GM18909 (cell line): ENCODE results near the gene CD81.

Source experiments
- ATAC-seq: cut with Tn5 transposase; IDR thresholded peaks from one replicate; pipeline ENCODE4 v1.9.1; 2021; ENCODE audit warnings: mild to moderate bottlenecking; ENCODE audit not compliant: unreplicated experiment, poor library complexity

The CD81 gene

GRCh38 chr11:2417856-2418692 lies 41.0 kb downstream of the CD81 start:
- no peak for ATAC-seq

DNA sequence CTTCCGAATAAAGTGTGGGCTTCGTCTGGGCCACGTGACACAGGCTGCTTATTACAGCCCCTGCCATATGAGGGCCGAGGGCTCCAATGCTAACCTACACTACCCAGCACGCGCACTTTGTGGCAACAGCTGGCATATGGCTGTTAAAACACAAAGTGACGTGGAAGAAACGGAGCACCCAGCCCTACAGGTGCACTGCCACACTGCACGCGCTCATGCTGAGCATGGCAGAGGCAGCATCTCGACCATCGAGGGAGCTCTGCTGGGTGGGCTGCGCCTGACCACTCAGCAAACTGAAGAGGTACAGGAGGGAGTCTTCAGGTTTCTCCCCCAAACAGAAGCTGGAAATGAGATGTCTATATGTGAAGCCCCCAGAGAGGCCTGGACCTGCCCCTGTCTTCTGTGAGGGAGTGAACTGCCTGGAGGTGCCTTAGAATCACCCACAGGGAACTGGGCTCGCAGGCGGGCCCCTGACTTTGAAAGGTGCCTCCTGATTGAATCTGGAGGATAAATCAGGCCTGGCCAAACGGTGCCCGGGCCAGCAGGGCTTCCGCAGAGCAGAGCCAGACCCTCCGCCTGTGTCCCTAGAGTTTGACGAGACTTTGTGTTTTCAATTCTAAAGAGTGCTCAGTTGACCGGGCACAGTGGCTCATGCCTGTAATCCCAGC lies 41.7 kb downstream of the CD81 start:
- ATAC-seq: no peak

DNA sequence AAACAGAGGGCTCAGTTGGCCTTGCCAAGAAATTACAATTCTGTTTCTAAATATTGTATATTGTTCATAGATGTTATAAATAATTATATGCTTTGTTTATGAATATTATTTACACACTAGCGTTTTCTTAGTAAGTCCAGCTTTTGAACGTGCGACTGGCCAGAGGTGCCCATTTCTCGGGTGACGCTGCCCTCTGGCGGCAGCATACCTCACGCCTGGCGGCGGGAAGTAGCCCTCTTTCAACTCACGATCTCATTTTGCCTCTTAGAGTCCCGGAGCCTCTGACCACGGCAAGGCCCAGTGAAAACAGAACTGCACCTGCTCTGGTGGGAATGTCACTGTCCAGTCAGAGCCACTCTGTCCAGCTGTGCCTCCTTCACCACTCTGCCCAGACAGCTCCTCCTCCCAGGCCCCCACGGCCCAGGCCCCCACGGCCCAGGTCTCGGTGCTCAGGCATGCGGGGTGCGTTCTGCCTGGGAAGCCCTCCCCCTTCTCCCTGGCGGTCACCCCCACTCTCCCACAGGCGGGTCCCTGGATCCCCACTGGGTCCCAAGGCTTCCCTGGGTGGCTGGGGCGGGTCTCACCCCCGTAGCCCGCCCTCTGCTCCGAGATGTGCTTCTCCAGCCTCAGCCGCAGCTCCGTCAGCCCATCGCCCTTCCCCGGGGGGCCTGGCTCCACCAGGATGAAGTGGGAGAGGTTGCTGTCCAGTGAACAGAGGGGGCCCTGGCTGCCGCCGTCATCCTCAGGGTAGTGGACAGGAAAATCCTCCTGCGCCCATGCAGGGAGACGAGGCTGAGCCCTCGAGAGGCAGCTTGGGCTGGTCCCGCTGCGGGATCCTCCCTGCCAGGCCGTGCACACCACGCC lies 42.8 kb downstream of the CD81 start:
- no peak for ATAC-seq

DNA sequence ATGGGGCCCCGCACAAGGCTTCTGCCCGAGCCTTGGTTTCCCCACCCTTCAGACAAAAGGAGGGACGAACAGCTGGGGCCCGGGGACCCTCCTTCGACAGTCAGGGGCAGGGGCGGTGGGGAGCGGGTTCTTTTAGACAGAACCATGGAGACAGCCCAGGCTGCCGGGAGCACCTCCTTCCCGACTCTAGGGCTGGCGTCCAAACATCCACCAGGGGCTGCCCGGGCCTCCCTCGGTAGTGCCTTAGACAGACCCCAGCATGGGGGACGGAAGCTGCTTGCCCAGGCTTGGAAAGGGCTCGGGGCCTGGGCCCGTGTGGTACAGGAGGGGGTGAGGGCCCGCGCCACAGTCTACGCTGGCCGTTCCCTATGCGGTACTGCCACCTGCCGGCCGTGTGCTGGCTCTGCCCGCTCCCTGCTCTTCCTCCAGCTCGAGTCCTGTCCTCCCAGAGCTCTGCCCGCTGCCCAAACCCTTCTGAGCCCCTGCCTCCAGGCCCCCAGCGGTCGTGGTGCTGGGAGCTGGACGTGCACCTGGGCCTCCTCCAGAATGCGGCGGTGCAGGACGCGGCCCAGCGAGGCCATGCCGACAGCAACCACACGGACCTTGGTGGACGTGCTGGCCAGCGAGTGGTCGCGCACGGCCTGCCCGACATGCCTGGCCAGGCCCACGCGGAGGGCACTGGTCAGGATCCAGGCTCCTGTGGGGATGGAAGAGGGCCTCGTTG lies 43.6 kb downstream of the CD81 start:
- no peak for ATAC-seq

- no peak for ATAC-seq
Measured at GRCh38 chr11:2421226-2421994, 44.3 kb downstream of the CD81 start.

DNA sequence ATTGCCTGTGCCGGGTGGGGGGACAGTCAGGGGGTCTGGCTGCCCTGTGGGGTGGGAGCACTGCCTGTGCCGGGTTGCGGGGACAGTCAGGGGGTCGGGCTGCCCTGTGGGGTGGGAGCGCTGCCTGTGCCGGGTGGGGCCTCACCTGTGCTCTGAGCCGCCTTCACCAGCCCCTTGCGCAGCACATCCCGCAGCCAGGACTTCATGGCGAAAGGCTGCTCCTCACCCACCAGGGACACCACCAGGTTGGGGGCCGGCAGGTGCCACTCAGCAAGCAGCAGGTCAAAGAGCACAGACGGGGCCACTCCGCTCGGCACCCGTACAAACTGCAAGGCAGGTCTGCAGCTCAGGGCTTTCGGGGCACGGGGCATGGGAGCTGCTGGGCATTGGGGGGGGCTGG lies 44.9 kb downstream of the CD81 start:
- no peak for ATAC-seq

- ATAC-seq: no peak
Measured at GRCh38 chr11:2422461-2423156, 45.5 kb downstream of the CD81 start.

DNA sequence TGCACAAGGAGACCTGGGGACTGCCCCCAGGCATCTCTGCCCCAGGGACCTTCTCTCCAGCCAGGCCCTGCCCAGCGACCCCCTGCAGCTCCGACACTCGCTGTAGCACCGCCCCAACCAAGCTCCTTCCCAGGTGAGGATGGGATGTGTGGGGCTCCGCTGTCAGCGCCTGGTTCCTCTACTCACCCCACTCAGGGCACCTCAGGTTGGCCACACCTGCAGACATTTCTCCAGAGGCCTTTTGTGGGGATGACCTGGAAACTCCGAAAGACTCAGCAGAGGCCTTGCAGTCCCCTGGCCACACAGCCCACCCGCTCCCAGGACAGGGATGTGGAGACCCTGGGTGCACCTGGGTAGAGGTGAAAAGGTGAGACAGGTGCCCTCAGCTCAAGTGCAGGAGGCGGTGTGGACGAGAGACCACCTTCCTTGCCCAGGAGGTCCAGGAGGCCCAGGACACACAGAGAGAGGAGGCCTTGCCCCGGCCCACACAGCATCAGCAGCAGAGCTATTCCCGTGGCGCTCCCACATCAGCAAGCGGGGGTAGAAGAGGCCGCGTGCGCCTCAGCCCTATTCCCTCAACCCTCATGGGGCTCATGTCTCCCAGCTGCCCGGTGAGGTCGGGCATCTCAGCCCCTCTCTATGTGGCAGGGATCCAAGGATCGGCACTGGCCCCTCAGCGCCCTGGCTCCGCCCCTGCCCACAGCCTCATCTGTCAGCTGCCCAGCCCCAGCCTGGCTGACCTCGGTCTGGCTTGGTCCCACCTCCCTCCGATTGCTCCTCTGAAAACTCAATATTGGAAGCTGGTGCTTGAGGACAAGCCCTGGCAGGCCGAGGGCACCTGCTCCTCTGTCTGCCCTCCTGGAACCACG lies 46.3 kb downstream of the CD81 start:
- no peak for ATAC-seq

GRCh38 chr11:2424811-2425495 lies 47.8 kb downstream of the CD81 start:
- no peak for ATAC-seq

DNA sequence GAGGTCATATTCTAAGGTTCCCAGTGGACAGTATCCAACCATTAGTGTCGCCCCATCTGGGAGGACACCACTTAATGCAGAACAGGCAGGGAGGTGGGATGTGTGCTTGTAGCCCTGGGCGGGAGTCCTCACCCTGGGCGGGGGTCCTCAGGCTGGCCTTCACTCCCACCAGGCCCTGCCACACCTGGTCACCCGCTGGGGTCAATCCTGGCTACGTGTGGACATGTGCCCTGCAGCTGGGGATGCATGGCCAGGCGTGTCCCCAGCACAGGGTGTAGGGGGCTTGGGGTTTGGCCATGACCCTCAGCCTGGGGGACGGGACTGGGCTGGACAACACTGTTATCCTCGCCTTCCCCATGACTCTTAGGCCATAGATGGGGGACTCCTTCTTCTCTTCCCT lies 48.4 kb downstream of the CD81 start:
- ATAC-seq: no peak

GRCh38 chr11:2426221-2426620 lies 49.1 kb downstream of the CD81 start:
- no peak for ATAC-seq

DNA sequence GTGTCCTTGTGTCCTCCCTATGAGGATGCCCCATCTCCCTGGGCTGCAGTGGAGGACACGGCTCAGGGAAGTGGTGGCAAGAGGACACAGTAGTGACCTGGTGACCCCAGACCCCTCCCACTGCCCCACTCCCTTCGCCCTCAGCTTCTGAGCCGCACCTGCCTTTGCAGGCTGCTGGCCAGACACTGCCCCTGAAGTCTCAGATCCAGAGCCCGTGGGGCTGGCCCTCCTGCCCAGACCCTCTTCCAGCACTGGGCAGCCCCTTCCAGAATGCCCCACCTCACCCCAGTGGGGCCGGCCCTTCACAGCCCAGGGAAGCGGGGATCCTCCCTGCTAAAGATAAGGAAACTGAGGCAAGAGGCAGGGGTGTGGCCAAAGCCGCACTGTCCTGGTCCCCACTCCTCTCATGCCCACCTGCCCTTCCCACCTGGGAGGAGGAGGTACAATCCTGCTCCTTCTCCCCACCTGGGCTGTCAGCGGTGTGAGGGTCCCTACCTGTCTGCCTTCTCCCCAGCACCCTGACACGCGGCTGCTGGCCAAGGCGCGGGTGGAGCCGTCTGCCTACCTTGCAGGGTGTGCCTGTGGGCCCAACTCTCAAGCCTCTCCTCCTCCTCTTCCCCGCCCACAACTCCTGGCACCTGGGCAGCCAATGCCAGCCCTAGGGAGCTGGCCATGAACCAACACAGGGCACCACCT lies 49.9 kb downstream of the CD81 start:
- ATAC-seq: no peak

DNA sequence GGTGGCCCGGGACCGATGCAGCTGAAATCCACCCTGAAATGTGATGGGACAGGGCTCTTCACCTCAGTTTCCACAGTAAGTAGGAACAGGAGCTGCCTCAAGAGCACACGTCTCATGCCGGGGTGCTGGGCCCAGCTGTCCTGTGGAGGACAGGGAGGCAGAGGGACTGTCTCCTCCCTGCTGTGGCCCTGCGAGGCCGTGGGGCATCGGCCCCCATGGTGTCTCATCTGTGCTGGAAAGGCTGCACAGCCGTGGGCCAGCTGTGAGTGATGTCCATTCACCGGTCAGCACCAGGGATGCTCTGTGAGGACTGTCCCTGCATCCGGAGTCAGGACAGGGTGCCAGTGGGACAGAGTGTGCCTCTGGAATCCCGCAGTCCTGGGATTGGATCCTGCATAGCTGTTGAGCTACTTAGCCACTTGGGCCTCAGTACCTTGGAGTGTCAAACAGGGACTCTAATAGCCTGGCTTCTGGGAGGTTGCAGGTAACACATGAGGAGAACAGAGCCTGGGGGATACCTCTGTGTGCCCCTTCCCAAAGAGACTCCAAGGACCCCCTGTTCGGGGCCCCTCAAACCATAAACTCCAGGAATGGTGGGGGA lies 50.7 kb downstream of the CD81 start:
- ATAC-seq: no peak

DNA sequence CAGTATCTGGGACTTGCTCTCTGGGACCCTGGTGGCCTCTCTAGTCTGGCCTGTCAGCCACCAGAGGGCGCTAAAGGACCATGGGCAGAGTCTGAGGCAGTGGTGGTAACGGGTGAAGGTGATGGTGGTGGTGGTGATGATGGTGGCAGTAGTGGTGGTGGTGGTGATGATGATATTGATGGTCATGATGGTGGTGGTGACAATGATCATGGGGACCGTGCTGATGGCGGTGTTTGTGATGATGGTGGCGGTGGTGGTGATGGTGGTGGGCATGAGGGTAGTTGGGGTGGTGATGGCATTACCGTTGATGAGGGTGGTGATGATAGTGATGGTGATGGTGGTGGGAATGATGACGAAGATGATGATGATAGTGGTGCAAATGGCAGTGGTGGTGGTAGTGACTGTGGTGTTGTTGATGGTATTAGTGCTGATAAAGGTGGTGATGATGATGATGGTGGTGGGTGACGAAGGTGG lies 51.2 kb downstream of the CD81 start:
- ATAC-seq: no peak

DNA sequence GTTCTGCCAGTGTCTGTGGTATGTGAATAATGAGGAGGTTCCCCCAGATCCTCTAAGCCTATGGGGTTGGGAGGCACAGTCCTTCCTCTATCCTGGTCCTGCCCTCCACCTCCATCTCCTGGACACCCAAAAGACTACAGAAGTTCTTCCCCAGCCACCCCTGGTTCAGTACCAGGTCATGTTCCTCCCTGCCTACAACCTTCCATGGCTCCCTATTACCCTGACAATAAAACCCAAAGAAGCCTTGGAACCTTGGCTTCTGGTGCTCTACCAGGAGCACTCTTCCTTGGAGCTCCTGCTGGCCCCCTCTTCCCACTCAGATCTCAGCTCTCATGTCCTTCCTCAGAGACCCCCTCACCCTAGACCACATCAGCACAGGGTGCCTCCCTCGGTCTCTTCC lies 54.3 kb downstream of the CD81 start:
- no peak for ATAC-seq

DNA sequence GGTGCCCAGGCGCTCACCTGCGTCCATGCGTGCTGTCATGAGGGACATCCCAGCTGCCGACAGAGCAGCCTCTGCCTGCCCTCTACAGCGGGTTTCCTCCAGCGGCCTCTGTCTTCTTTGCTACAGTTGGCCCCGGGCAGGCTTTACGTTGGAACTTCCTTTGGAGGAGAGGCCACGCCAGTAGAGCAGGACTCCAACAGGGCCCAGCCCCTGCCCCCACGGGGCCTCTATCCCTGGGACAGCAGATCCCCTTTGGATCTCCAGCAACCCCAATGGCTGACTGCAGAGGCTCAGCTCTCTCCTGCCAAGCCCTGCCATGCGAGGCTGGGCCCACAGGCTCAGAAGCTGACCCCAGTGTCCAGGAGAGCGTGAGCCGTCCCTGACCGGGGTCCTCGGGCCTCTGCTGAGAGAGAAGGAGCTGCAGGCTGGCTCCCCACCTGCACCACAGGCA lies 55.1 kb downstream of the CD81 start:
- ATAC-seq: no peak
